HG03442 (cell line): Measurements from ENCODE around the gene ADAM15.

Source experiments
- ATAC-seq: cut with Tn5 transposase; IDR thresholded peaks from one replicate; pipeline ENCODE4 v1.9.1; 2021; ENCODE audit warnings: mild to moderate bottlenecking, moderate library complexity; ENCODE audit not compliant: unreplicated experiment

ADAM15 gene

GRCh38 chr1:155070721-155071569 is 19.8 kb downstream of the ADAM15 start:
- no peak for ATAC-seq

GRCh38 chr1:155071701-155072100 is 20.6 kb downstream of the ADAM15 start:
- ATAC-seq: no peak

GRCh38 chr1:155072531-155073289 is 21.6 kb downstream of the ADAM15 start:
- no peak for ATAC-seq

- no peak for ATAC-seq
These were observed 22.5 kb downstream of the ADAM15 start for GRCh38 chr1:155073377-155074242.

GRCh38 chr1:155075535-155075934 is 24.4 kb downstream of the ADAM15 start:
- no peak for ATAC-seq

GRCh38 chr1:155076371-155076770 is 25.3 kb downstream of the ADAM15 start:
- no peak for ATAC-seq

GRCh38 chr1:155077346-155077745 is 26.2 kb downstream of the ADAM15 start:
- ATAC-seq: no peak

GRCh38 chr1:155077758-155078445 is 26.8 kb downstream of the ADAM15 start:
- ATAC-seq: no peak

- ATAC-seq: no peak
These were observed 27.5 kb downstream of the ADAM15 start, which contains the start of gene EFNA3 for GRCh38 chr1:155078469-155079209. EFNA3 (plus strand) TSS chr1:155078837; CDS start chr1:155078942, 105 bp downstream.

- no peak for ATAC-seq
These were observed 28.0 kb downstream of the ADAM15 start for GRCh38 chr1:155079210-155079486.

- ATAC-seq: no peak
These were observed 28.6 kb downstream of the ADAM15 start for GRCh38 chr1:155079487-155080311.

GRCh38 chr1:155080312-155081228 is 29.5 kb downstream of the ADAM15 start:
- no peak for ATAC-seq

GRCh38 chr1:155081472-155082300 is 30.6 kb downstream of the ADAM15 start:
- no peak for ATAC-seq

GRCh38 chr1:155082301-155083051 is 31.4 kb downstream of the ADAM15 start:
- no peak for ATAC-seq

- ATAC-seq: no peak
These were observed 32.0 kb downstream of the ADAM15 start for GRCh38 chr1:155083052-155083541.
